ENCODE measurements around the gene CCDC13. TPM values are rescaled to one million over a fixed set of nuclear protein-coding genes. Genes with fewer than 3 reads are reported as not detected.

The CCDC13 gene
- polyA plus RNA-seq: 6.5 and 8.6 TPM in 2 replicates
- 3.2 and 4.9 TPM in 2 replicates for polyA minus RNA-seq

- H3K9ac ChIP-seq (ENCODE audit: low read length): peak within 1 kb of the TSS; percentile 63
- no peaks in the 10 kb centered on the region for H3K9me2 ChIP-seq (ENCODE audit: insufficient read depth, low read length)
- no peaks in the 10 kb centered on the region for H3K9me3 ChIP-seq (ENCODE audit: low read length)
- no peaks in the 10 kb centered on the region for H3F3A ChIP-seq (ENCODE audit: insufficient read depth, low read length, poor library complexity, severe bottlenecking)
- H2AFZ ChIP-seq (ENCODE audit: low read depth, low read length): peak within 1 kb of the TSS; percentile 65
- H3K79me2 ChIP-seq (replicated peaks; ENCODE audit: insufficient read depth, low read length): no peaks in the 10 kb centered on the region
- TF ChIP-seq EZH2 (IDR thresholded peaks at IDR 0.05; ENCODE audit: borderline replicate concordance, insufficient read depth, low read length, poor library complexity, severe bottlenecking): no peak
- TF ChIP-seq SMC3 (conservative IDR thresholded peaks at IDR 0.05; ENCODE audit: poor library complexity): peak; percentile 21
- peak; percentile 54 for TF ChIP-seq TAF1 (IDR thresholded peaks at IDR 0.05; ENCODE audit: low read depth)
- TF ChIP-seq CTCF (IDR thresholded peaks at IDR 0.05; ENCODE audit: poor library complexity, severe bottlenecking): peak; percentile 27
- peak; percentile 44 for TF ChIP-seq POLR2AphosphoS5 (IDR thresholded peaks at IDR 0.05)
- peak; percentile 21 for TF ChIP-seq RAD21 (conservative IDR thresholded peaks at IDR 0.05)
- TF ChIP-seq MXI1 (conservative IDR thresholded peaks at IDR 0.05; ENCODE audit: poor library complexity, severe bottlenecking): peak; percentile 90
- TF ChIP-seq REST (IDR thresholded peaks at IDR 0.05; ENCODE audit: borderline replicate concordance): no peak
- peak; percentile 81 for TF ChIP-seq EP300 (conservative IDR thresholded peaks at IDR 0.05; ENCODE audit: poor library complexity, severe bottlenecking)
- peak within 1 kb of the TSS; percentile 59 for H3K27ac ChIP-seq (ENCODE audit: low read length)
- H3K4me2 ChIP-seq (ENCODE audit: low read length): peak within 1 kb of the TSS; percentile 100
- no peaks in the 10 kb centered on the region for H4K20me1 ChIP-seq (ENCODE audit: insufficient read depth)
- H3K4me3 ChIP-seq (ENCODE audit: low read length): peak within 1 kb of the TSS; percentile 82
- H3K27me3 ChIP-seq (ENCODE audit: insufficient read depth, low read depth, low read length): no peaks in the 10 kb centered on the region
- no peaks in the 10 kb centered on the region for H3K36me3 ChIP-seq (ENCODE audit: insufficient read depth, low read length)
Measured at GRCh38 chr3:42772670-42773408, at the start of gene CCDC13. Gene CCDC13, minus strand, starts transcription at chr3:42773253. Its CDS starts 14,908 bp downstream, at chr3:42758345.

GRCh38 chr3:42822828-42823227 lies 49.8 kb upstream of the CCDC13 start:
- H3K36me3 ChIP-seq (ENCODE audit: insufficient read depth, low read length): no peaks in the 10 kb centered on the region
- no peaks in the 10 kb centered on the region for H3K79me2 ChIP-seq (replicated peaks; ENCODE audit: insufficient read depth, low read length)
- no peak overlapping the region for H3K27ac ChIP-seq (ENCODE audit: low read length)
- H3K27me3 ChIP-seq (ENCODE audit: insufficient read depth, low read depth, low read length): no peaks in the 10 kb centered on the region
- H4K20me1 ChIP-seq (ENCODE audit: insufficient read depth): no peaks in the 10 kb centered on the region
- H3F3A ChIP-seq (ENCODE audit: insufficient read depth, low read length, poor library complexity, severe bottlenecking): no peaks in the 10 kb centered on the region
- no peaks in the 10 kb centered on the region for H3K9me2 ChIP-seq (ENCODE audit: insufficient read depth, low read length)
- H2AFZ ChIP-seq (ENCODE audit: low read depth, low read length): no peak overlapping the region
- TF ChIP-seq REST (IDR thresholded peaks at IDR 0.05; ENCODE audit: borderline replicate concordance) (no peak), RAD21 (conservative IDR thresholded peaks at IDR 0.05) (no peak), POLR2AphosphoS5 (IDR thresholded peaks at IDR 0.05) (no peak), MXI1 (conservative IDR thresholded peaks at IDR 0.05; ENCODE audit: poor library complexity, severe bottlenecking) (no peak), TAF1 (IDR thresholded peaks at IDR 0.05; ENCODE audit: low read depth) (no peak), CTCF (IDR thresholded peaks at IDR 0.05; ENCODE audit: poor library complexity, severe bottlenecking) (no peak), EZH2 (IDR thresholded peaks at IDR 0.05; ENCODE audit: borderline replicate concordance, insufficient read depth, low read length, poor library complexity, severe bottlenecking) (no peak), SMC3 (conservative IDR thresholded peaks at IDR 0.05; ENCODE audit: poor library complexity) (no peak), EP300 (conservative IDR thresholded peaks at IDR 0.05; ENCODE audit: poor library complexity, severe bottlenecking) (no peak)
- no peak overlapping the region for H3K9ac ChIP-seq (ENCODE audit: low read length)
- H3K9me3 ChIP-seq (ENCODE audit: low read length): no peaks in the 10 kb centered on the region
- H3K4me3 ChIP-seq (ENCODE audit: low read length): no peak overlapping the region
- no peak overlapping the region for H3K4me2 ChIP-seq (ENCODE audit: low read length)

All from neural cell (in vitro differentiated cells).